Left colon (tissue), 2 donors: Measurements from ENCODE around the gene CCDC88B. TPM values are rescaled to one million over a fixed set of nuclear protein-coding genes. Genes with fewer than 3 reads are reported as not detected.

ENCODE experiments used
- ATAC-seq: fragments of 200-7000 bp; cut with Tn5 transposase; one replicate; pipeline ENCODE4 v1.9.1; 2020; ENCODE audit warnings: mild to moderate bottlenecking, moderate library complexity
- DNase-seq, 2 donors: peaks; one replicate each; pipeline ENCODE4 v3.0.0-alpha.2; 2020
- intact Hi-C, 2 donors: fragments of 100-400 bp; cut with DNase I in 1 of 2; cut with micrococcal nuclease in 1 of 2; formaldehyde crosslinking; loops; one replicate each; pipeline versions ENCODE4 v1.11.2 to v1.14.0; 2022; cut with DNase I, micrococcal nuclease
- long read RNA-seq: library from polyadenylated mRNA; unstranded; transcript quantifications from one replicate; pipeline ENCODE4 v2.0.0, GENCODE V29; 2021
- total RNA-seq, 2 donors: library from RNA; stranded (reverse); fragmentation: NEBNext Ultra II Directional; extraction: Animal tissue kit (Norgen Biotek cat#: 25700); gene quantifications; one replicate each; pipeline ENCODE4 v1.2.1, GENCODE V29; 2021
- donor health status: DM: no; HTN: no; CAD: no.
- donor health status: DM: yes; HTN: yes; CAD: no.

The CCDC88B gene
- total RNA-seq, result 10 to 100 TPM; 21.6 to 28.8 TPM
- long read RNA-seq, partial matches to known transcripts, result 14 of 21 reads
- long read RNA-seq, other reads (novel, unspliced or antisense), result 7 of 21 reads

DNA sequence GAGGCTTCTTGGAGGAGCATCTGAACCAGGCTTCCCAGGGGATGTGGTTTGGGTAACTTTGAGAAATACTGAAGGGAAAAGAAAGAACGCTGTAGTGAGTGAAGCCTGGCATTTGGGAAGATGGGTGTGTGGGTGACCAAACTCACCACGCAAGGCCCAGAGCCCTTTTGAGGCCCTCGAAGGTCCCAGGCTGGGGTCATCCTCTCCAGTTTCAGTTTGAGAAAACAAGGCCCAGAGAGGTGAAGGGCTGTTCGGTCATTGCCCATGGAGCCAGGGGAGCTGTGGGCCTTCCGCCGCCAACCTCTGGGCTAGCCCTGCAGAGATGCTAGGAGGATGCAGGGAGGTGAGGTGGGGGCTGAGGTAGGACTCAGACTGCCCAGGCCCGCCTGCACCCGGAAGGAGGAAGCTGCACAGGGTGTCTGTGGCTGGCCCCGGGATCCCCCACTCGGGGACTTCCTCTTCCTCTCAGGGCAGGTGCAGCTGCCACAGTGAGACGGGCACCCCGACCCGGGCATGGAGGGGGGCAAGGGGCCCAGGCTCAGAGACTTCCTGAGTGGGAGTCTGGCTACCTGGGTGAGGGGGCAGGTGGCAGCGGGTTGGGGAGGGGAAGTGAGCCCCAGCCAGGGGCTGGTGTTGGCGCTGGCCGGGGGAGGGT is at the start of gene CCDC88B:
CCDC88B (plus strand) TSS at position 451 of the 655 bp plus-strand sequence; CDS start at position 514, 63 bp downstream.
- intact Hi-C loops, result no loop called here
- ATAC-seq, result peak; percentile 28
- peak; percentile 80 to 84 for DNase-seq

DNA sequence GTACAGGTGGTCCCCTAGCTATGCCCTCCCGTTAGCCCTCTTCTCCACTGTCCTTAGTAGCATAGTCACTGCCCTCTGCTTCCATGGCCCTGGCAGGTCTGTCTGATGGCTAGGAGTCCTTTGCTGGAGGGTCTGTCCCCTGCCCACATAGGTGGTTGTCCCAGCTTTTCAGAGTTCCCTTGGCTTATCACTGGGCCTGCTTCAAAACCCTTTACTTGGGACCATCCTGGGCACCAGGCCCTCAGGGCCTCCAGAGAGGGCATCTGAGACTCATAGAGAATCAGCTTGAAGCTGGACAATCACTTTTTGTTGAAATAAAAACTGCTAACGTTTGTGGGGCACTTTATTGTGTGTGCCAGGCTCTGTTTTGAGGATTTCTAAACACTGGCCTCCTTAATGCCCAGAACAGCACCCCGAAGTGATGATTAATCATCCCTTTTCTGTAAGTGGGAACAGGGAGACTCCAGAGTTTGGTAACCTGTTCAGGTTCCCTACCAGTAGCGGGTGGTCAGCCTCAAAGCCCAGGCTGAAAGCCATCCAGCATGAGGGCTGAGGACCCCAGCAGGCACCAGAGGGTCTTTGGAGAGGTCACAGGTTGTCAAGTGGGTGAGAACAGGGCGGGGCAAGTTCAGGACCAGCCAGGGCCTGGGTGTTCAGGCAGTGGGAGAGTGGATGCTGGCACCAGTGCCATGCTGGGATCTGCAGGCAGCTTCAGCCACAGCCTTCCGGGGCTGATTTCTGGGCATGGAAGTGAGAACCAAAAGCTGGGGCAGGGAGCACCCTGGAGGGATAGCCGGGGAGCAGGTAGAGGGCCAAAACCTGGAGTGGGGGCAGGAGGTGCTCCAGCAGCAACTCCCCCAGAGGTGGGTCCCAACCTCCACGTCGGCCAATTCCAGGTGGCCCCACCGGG is 49.4 kb upstream of the CCDC88B start:
- no peak for ATAC-seq
- intact Hi-C loops, result no loop called here
- no peak for DNase-seq

DNA sequence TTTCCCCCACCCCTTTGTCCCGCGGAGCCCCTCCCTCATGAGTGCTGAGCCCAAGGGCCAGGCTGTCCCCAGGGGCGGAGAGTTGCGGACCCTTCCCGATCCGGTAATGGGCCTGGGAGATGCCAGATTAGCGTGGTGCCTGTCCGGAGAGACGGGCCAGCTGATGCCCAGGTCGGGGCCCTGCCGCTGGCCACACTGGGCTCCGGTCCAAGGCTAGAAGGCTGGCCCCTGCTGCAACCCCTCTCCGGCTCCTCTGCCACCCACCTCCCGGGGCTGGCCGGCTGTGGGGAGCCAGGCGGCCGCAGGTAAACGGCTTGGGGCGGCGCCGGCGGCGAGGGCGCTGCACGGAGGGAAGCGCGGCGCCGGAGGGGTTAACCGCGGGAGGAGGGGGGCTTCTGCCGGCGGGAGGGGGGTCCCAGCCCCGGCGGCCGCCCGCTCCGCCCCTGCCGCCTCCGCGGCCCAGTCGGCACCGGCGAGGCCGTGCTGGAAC is 48.7 kb upstream of the CCDC88B start, which contains the start of gene KCNK4:
KCNK4 (plus strand) TSS at position 41 of the 490 bp plus-strand sequence. CDS start 1,717 bp downstream, outside the sequence.
- DNase-seq, result no peak
- no peak for ATAC-seq
- intact Hi-C loops, result no loop called here

- ATAC-seq, result peak; percentile 15
- intact Hi-C loops, result no loop called here
- no peak for DNase-seq
These were observed 48.1 kb upstream of the CCDC88B start for GRCh38 chr11:64291752-64292459.

GRCh38 chr11:64292460-64293254 is 47.3 kb upstream of the CCDC88B start:
- ATAC-seq, result no peak
- DNase-seq, result no peak
- intact Hi-C loops, result no loop called here

GRCh38 chr11:64294774-64295173 is 45.2 kb upstream of the CCDC88B start:
- intact Hi-C loops, result no loop called here
- ATAC-seq, result no peak
- no peak for DNase-seq

GRCh38 chr11:64295760-64296159 is 44.2 kb upstream of the CCDC88B start:
- ATAC-seq (no peak), DNase-seq (no peak)
- intact Hi-C loops, result no loop called here

- DNase-seq (no peak), ATAC-seq (no peak)
- intact Hi-C loops, result no loop called here
These were observed 43.8 kb upstream of the CCDC88B start for GRCh38 chr11:64296236-64296635.

DNA sequence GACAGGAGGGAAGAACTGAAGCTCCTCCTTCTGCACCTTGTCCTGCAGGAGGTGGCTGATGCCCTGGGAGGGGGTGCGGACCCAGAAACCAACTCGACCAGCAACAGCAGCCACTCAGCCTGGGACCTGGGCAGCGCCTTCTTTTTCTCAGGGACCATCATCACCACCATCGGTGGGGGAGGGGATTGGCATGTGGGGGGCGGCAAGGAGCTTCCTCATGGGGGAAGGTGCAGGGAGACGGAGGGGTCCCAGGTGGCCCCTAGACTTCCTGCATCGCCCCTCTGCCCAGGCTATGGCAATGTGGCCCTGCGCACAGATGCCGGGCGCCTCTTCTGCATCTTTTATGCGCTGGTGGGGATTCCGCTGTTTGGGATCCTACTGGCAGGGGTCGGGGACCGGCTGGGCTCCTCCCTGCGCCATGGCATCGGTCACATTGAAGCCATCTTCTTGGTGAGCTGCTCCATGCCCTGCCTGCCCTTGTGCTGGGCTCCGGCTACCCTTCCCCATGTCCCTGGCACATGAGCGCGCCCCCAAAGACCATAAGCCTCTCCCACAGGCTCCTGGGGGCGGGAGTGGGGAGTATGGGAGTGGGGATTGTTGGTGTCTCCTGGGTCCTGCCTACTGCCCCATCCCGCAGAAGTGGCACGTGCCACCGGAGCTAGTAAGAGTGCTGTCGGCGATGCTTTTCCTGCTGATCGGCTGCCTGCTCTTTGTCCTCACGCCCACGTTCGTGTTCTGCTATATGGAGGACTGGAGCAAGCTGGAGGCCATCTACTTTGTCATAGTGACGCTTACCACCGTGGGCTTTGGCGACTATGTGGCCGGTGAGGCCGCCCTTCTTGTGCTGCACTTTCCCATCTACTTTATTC is 42.9 kb upstream of the CCDC88B start:
- intact Hi-C loops, result no loop called here
- DNase-seq (no peak), ATAC-seq (no peak)

DNA sequence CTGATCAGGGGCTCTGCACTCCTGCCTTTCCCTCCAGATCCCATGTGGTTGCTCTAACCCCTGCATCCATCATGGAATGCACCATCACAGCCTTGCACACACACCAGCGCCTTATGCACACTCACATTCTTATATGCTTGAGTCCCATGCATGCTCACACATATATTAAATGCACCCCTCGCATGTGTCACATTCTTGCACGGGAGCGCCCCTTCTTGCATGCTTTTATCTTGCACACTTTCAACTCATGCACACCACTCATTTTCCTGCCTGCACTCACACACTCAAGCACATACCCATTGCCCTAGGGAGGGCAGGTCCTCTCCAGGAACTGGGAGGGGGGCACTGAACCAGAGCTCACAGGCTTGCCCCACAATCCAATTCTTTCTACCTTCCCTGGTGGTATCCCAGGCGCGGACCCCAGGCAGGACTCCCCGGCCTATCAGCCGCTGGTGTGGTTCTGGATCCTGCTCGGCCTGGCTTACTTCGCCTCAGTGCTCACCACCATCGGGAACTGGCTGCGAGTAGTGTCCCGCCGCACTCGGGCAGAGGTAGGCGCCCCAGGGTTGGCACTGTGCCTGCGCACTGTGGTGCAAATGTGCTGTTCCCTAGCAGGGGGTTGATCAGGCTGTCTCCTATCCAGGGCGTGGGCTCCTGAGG is 42.2 kb upstream of the CCDC88B start:
- ATAC-seq, result peak; percentile 15
- DNase-seq, result peak in 1 of 2 donors; percentile 54
- intact Hi-C loops, result no loop called here

DNA sequence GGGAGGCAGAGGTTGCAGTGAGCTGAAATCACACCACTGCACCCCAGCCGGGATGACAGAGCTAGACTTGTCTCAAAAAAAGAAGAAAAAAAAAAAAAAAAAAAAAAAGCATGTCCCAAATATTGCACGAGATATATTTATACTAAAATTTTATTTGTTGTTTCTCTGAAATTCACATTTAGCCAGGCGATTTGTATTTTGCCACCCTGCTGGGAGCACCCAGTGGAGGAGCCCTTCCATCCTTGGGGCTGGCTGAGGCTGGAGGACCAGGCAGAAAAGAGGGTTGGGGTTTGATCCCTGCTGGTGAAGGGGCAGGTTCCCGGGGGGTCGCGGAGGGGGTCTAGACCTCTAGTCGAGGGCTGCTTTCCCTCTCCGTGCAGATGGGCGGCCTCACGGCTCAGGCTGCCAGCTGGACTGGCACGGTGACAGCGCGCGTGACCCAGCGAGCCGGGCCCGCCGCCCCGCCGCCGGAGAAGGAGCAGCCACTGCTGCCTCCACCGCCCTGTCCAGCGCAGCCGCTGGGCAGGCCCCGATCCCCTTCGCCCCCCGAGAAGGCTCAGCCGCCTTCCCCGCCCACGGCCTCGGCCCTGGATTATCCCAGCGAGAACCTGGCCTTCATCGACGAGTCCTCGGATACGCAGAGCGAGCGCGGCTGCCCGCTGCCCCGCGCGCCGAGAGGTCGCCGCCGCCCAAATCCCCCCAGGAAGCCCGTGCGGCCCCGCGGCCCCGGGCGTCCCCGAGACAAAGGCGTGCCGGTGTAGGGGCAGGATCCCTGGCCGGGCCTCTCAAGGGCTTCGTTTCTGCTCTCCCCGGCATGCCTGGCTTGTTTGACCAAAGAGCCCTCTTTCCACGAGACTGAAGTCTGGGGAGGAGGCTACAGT is 40.8 kb upstream of the CCDC88B start:
- ATAC-seq (peak; percentile 32), DNase-seq (peak in 1 of 2 donors; percentile 67)
- intact Hi-C loops, result no loop called here

DNA sequence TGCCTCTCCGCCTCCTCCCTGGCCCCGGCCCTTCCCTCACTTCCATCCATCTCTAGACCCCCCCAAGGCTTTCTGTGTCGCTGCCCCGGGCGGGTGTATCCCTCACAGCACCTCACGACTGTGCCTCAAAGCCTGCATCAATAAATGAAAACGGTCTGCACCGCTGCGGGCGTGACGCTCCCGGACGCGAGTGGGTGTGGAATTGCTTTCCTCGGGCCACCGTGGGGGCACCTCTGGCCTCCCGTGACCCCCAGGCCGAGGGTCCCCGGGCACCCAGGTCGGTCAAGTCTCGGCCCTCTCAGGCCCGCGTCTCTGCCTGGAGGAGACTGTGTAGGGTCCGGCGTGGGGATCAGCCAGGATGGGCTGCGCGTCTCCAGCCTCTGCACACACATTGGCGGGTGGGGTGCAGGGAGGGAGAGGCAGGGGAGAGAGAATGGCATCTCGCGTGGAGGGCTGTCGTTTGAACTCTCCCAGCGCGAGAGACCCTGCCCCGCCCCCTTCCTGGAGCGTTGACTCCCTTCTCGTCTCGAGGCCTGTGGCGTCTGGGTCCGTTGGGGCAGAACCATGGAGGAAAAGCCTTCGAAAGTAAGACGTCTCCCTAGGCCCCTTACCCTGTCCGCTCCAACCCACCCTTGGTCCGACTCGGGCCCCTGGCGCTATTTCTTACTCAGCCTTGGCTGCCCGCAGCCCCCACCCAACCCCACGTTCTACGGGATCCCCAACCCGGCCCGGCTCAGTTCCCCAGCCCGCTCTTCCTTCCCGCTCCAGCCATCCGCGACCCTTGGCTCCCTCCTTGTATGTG is 40.0 kb upstream of the CCDC88B start, which contains the start of gene CATSPERZ:
CATSPERZ (plus strand) TSS at position 512 of the 802 bp plus-strand sequence; CDS start at position 565, 53 bp downstream.
- ATAC-seq, result no peak
- intact Hi-C loops, result loop anchor here in 1 of 2 donors (10.0 kb wide), 1 partner anchor 95 kb away; the partner anchor contains the start of gene FERMT3
- DNase-seq, result peak in 1 of 2 donors; percentile 40

GRCh38 chr11:64303109-64304031 is 36.6 kb upstream of the CCDC88B start:
- DNase-seq (no peak), ATAC-seq (no peak)
- intact Hi-C loops, result loop anchor here in 1 of 2 donors (10.0 kb wide), 1 partner anchor 99 kb away; the partner anchor contains the start of gene FERMT3

DNA sequence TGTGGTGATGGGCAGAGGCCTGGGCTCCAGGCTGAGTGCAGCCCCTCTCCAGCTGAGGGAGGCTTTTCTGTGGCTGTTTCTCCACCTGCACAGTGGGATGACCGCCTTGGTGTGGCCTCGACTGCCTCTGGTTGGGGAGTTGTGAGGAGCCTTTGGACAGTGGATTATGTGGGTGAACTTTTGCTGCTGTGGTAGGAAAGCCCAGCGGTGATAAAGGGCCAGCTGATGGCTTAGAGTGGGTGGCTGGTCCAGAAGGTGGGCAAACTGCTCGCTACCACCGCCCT is 36.0 kb upstream of the CCDC88B start:
- no peak for DNase-seq
- intact Hi-C loops, result loop anchor here in 1 of 2 donors (10.0 kb wide), 1 partner anchor 99 kb away; the partner anchor contains the start of gene FERMT3

More for the DNA sequence above, 36.0 kb upstream of the CCDC88B start:
- ATAC-seq, result no peak
